UCSD-AML1 (cell line): Measurements from ENCODE around the gene GSK3A.
"Not testable (repeated sequence)": the region's sequence is repeated elsewhere in the genome, so short reads cannot be mapped to it uniquely, and the experiment has no call there.

Experiments used
- DNase-seq: peaks from one replicate; lab custom pipeline; 2025; ENCODE audit not compliant: unreplicated experiment; lab: John Stamatoyannopoulos, UW

Gene GSK3A

DNA sequence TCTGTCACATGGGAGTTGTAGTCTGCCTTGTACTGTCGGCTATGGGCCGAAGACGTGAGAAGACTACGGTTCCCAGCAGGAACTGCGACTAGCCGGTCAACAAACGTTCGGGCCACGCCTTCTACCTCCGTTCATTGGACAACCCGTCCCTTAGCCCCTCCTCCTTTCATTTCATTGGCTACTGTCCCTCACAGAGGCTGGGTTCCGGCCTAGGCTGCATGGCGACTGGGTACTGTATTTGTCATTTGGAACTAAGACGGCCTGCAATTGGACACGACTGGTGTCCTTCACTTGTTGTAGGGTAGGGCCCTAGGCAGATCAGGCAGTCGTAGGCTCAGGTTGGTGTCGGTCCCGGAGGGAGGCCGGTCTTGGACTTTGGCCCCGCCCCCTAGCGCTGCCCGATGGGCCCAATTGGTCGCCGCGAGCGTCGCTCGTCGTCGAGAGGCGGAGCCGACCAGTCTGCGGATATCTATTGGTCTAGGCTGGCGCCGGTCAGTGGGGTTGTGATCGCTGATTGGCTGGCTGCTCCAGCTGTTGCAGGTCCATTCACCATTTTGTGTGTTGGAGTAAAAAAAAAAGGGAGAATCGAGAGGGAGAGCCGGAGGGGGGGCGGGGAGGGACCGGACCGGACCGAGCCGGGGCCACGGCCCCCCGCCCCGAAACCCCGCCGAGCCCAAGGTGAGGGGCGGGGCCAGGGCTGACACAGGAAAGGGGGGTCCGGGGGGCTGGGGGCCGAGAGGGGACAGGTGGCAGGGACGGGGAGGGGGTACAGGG, 26.5 kb upstream of the GSK3A start, which contains the start of gene CIC:
Gene CIC (plus strand): TSS at position 549 of the 774 bp plus-strand sequence. CDS start 2,532 bp downstream, outside the sequence.
- DNase-seq = peak; percentile 99

DNA sequence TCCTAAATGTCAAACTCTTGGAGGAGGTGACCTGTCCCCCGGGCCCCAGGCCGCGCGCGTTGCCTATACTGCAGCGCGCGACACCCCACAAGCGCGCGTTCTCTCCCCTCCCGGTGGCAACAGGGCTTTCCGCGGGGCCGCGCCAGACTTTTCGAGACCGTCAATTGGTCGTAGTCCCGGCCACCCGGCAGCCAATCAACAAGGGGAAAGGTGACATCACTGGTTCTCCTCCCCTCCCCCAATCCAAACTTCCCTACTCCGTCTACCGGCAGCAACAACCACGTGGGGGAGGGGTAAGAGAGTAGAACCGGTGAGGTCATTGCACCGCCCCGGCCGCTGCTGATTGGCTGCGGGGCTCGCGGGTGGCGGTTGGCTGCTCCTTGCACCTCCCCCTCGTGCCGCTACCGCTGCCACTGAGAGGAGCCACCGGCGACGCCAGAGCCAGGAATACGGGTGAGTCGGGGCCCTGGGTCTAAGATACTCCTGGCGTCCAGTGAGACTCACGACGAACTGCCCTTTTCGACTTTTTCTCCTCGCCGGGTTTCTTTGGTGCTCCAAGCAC, 25.8 kb upstream of the GSK3A start:
- peak; percentile 97 for DNase-seq

- DNase-seq = no peak
Measured at GRCh38 chr19:42267644-42268141, 25.3 kb upstream of the GSK3A start.

DNA sequence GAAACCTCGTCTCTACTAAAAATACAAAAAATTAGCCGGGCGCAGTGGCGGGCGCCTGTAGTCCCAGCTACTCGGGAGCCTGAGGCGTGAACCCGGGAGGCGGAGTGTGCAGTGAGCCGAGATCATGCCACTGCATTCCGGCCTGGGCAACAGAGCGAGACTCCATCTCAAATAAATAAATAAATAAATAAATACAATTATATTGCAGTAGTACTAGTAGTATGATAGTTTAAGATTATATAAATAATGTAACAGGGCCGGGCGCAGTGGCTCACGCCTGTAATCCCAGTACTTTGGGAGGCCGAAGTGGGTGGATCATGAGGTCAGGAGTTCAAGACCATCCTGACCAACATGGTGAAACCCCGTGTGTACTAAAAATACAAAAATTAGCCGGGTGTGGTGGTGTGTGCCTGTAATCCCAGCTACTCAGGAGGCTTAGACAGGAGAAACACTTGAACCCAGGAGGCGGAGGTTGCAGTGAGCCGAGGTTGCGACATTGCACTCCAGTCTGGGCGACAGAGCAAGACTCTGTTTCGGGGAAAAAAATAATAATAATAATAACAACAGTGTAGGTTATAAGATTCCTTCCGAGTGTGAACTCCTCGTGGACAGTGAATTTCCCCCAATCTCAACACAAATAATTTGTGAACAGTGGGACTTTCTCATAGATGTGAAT, 24.7 kb upstream of the GSK3A start:
- not testable (repeated sequence) for DNase-seq

- DNase-seq = not testable (repeated sequence)
Measured at GRCh38 chr19:42266105-42266504, 23.7 kb upstream of the GSK3A start.

DNA sequence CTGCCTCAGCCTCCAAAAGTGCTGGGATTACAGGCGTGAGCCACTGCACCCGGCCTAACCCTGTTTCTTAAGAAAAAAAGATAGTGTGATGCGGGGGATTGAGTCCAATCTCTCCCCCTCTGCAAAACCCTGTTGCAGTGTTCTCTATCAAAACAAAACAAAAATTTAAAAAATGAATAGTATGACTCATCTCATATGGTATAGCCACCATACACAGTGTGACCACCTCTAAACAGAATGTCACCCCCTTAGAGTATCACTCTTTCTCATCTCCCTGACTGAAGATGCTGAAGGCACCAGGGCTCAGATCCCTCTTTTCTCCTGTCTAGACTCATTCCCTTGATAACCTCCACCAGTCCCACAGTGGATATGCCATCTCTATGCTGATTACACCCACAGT, 19.4 kb upstream of the GSK3A start:
- DNase-seq = no peak

DNA sequence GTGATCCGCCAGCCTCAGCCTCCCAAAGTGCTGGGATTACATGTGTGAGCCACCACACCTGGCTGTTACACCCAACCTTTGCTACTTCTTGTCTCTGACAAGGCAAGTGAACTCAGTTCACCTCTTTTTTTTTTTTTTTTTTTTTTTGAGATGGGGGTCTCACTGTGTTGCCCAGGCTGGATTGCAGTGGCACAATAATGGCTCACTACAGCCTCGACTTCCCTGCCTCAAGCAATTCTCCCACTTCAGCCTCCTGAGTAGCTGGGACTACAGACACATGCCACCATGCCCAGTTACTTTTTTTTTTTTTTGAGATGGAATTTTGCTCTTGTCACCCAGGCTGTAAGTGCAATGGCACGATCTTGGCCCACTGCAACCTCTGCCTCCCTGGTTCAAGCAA, 15.4 kb upstream of the GSK3A start:
- DNase-seq = not testable (repeated sequence)

DNA sequence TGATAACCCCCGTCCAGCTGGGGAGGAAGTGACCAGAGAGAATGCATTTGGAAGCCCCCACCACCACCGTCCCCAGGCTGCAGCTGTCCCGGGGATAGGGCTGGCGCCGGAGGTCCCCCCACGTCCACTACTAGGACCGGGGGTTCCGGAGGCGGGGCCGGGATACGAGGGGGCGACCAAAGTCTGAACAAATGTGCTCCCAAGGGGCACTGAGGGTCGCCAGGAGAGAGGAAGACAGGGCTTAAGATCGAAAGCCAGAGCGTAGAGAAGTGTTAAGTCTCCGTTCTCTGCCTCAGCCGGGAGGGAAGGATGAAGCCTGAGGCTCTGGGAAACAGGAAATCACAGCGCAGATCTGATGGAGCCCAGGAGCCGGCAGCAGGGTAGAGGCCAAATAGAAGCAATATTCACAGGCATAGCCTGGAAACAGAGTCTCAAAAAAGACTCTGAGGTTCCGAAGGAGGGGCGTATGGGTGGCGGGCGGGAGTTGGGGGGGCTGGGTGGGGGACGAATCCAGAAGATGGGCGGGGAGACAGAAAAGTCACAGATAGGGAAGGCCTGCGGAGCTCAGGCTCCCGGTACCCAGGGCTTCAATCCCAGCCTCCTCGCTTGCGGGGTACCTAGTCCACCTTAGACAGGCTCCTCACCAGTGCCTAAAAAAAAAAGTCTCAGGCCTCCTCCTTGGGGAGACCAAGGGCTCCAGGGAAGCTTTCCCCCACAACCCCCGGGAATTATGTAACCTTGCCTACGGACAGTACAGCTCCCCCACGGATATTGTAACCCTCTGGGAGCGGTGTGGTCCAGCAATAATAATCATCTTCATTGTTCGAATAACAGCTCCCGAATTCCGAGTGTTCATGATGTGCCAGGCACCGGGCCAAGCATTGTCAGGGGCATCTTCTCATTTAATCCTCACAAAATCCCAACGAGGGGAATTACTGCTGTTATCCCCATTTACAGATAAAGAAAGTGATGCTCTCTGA, 13.7 kb upstream of the GSK3A start:
- DNase-seq = no peak

DNA sequence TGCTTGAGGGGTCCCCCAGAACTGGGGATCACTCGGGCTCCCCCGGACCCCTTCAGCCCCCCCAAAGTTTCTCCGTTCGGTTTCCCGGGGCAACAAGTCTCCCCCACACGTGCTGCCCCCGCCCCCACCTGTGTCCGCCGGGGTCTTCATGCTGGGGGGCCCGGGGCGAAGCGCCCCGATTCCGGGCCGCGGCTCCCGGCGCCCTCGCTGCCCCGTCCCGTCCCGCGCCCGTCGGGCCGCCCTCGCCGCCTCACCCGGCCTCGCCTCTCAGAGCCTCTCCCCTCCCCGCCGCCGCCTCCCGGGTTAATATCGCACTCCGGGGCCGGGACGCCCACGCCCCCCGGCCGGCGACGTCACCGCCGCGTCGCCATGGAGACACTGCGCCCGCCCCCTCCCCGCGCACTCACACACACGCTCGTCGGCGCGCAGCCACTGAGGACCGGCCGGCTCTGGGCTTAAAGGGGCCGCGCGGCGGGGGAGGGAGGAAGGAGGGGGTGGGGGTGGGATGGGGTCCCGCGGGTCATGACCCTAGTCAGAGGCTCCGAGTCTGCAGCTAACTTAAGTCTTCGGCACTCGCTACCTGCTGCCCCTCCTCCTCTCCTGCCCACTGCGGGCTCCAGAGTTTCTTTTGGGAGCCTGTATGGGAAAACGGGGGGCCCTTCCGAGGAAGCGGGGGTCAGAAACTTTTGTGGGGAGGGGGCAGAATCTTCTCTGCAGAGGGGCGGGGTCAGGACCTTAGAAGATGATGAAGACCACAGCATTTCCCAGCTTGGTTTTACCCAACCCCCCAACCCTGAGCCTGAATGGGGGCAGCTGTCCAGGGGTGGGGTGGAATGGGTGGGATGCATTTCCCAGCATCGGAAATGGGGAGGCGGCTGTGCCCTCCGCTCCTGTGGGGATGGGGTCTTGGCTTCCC, 12.7 kb upstream of the GSK3A start, which contains the start of gene ERF:
Gene ERF (minus strand): TSS at position 279 of the 916 bp plus-strand sequence. CDS start 129 bp downstream, at position 150.
- peak; percentile 92 for DNase-seq

DNA sequence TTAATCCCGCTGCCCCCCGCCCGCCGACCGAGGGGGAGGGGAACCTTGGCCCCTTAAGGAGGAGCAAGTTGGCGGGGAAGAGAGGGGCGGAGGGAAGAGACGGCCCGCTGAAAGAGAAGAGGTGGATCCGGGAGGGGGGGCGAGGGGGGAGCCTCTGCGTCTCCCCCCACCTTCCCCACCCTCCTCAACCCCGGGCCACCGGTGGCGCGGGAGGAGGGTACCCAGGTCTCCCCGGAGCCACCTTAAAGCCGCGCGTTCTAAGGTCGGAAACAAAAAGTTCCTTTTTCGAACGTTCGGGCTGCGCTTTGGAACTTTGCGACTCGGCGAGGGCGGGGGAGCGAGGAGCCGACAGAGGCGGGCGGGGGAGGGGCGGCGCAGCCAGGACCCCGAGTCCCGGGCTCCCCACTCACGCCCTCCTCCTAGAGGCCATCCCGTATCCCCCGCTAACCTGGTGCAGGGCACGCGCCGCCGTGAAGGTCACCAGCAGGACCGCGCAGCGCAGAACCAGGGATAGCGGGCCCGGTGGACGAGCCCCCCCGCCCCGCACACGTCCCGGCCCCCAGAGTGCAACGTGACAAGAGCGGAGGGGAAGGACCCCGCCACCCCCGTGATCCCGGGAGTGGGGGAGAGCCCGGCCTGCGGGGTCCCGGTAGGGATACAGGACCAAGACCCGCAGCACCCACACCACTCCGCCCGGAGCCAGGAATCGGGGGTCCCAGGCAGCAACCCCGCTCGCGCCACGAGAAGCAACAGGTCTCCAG, 11.9 kb upstream of the GSK3A start:
- DNase-seq = peak; percentile 81

DNA sequence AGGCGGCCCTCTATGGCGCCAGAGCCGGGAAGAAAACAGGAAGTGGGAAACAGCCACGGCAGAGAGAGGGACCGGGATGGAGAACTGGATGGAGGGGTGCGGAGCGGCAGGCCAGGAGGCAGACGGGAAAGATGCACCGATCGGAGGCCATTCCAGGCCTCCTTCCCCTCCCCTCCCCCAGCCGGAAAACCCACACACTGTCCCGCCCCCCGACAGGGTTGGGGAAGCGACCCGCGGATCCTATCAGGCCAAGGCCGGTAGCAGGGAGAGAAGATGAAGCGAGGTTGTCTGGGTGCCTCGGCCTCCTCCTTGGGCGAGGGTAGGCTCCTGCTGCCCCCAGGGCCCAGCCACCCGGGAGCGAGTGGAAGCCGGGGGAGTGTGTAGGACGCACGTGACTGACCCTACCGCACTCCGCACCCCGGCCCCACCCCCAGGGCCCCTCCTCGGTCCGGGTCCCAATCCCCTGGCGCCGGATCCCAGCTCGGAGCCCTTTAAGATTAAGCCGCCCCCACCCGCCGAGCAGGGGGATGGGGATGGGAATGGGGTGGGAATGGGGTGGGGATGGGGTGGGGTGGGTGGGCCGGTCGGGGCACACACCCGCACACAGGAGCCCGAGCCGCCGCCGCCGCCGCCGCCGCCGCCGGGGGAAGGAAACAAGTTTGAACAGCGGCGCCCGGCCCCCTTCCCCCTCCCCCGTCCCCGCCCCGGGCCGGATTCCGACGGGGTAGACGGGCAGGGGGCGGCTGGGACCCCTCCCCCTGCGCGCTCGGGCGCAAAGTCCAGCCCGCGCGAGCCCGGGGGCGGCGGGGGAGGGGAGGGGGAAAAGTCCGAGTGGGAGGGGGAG, 11.1 kb upstream of the GSK3A start:
- DNase-seq = peak; percentile 81

DNA sequence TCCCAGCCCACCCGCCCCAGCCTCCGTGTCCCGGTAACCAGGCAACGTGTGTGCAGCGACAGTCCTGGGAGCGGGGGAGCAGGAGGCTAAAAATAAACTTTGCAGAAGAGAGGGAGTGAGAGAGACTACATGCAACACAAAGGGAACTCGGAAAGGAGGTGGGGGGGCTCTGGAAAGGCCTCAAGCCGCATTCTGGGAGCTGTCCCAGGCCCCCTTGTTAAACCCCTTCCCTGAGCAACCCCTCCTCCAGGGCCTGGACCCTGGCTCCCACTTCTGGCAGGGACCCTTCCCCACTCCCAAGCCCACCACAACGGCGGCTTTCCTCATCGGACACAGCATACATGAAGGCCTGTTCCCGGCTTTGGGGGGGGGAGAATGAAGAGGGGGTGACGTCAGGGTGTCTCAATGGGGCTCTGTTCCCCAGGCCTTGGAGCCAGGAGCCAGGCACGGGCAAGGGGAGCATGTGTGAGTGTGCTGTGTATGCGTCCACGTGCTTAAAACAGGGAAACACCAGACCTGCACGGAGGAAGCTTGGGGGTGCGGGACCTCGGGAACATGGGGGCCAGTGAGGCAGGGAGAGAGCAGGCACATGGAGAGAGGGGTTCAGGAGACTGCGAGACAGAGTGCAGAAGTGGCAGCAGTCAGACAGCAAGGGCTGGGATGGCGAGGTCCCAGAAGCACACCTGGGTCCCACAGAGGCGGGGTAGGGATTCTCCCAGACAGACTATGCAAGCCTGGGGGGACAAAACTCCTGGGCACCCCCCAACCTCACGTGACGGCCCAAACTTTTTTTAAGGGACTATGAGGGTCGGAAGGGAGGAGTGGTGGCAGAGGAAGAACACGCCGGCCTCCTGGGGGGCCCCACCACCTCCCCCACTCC, 10.2 kb upstream of the GSK3A start:
- DNase-seq = peak; percentile 31

GRCh38 chr19:42251572-42252358, 9.4 kb upstream of the GSK3A start:
- DNase-seq = no peak

GRCh38 chr19:42250666-42251531, 8.5 kb upstream of the GSK3A start:
- no peak for DNase-seq

- no peak for DNase-seq
Measured at GRCh38 chr19:42250183-42250665, 7.8 kb upstream of the GSK3A start.
